CD14-positive monocyte (primary cell): Measurements from ENCODE around the gene FADS1. TPM values are rescaled to one million over a fixed set of nuclear protein-coding genes. Genes with fewer than 3 reads are reported as not detected.

Experiments used
- DNase-seq, 3 donors: peaks; one replicate each; pipeline ENCODE4 v3.0.0-alpha.2; 2011 to 2022
- H2AFZ ChIP-seq: 2 replicates; pipeline ENCODE4 v1.6.0; 2012; ENCODE audit warnings: mild to moderate bottlenecking, low read depth, low read length, inconsistent platforms; ENCODE audit not compliant: insufficient read depth, poor library complexity, severe bottlenecking
- H3K27ac ChIP-seq, 2 donors: 1 replicate in 1 of 2; 2 replicates in 1 of 2; pipeline ENCODE4 v1.5.1; 2012 to 2013; ENCODE audit warnings: low read length in 2 of 2, control low read depth in 1 of 2, inconsistent platforms in 1 of 2, low read depth in 1 of 2, mild to moderate bottlenecking in 1 of 2
- H3K27me3 ChIP-seq, 2 donors: one replicate each; pipeline versions ENCODE4 v1.6.0 to v1.6.1; 2011 to 2013; ENCODE audit warnings: low read length in 2 of 2; ENCODE audit not compliant: control insufficient read depth in 2 of 2, insufficient read depth in 2 of 2
- H3K36me3 ChIP-seq, 2 donors: replicated peaks in 1 of 2; 1 replicate in 1 of 2; 2 replicates in 1 of 2; pipeline versions ENCODE4 v1.5.1 to v1.6.1; 2012 to 2013; ENCODE audit warnings: low read length in 2 of 2, control low read depth in 1 of 2, inconsistent platforms in 1 of 2, mild to moderate bottlenecking in 1 of 2; ENCODE audit not compliant: insufficient read depth in 2 of 2, control insufficient read depth in 1 of 2
- H3K4me1 ChIP-seq, 2 donors: 1 replicate in 1 of 2; 2 replicates in 1 of 2; pipeline versions ENCODE4 v1.5.1 to v1.6.1; 2012 to 2013; ENCODE audit warnings: low read length in 2 of 2, control low read depth in 1 of 2, inconsistent platforms in 1 of 2, mild to moderate bottlenecking in 1 of 2, moderate library complexity in 1 of 2; ENCODE audit not compliant: insufficient read depth in 2 of 2, control insufficient read depth in 1 of 2
- H3K4me2 ChIP-seq: replicated peaks from 2 replicates; pipeline ENCODE3; 2012; ENCODE audit warnings: low read length, moderate library complexity, mild to moderate bottlenecking; ENCODE audit not compliant: poor library complexity, severe bottlenecking; ENCODE audit errors: extremely low read depth
- H3K4me3 ChIP-seq, 3 experiments: fragments of 200-600 bp in 1 of 3; sonication (generic) in 1 of 3; replicated peaks in 1 of 3; 1 replicate in 2 of 3; 2 replicates in 1 of 3; pipeline ENCODE4 v1.5.1; 2011 to 2013; ENCODE audit warnings: low read length in 3 of 3, mild to moderate bottlenecking in 3 of 3, control low read depth in 2 of 3, low read depth in 2 of 3, inconsistent platforms in 1 of 3, moderate library complexity in 1 of 3
- H3K79me2 ChIP-seq: 2 replicates; pipeline ENCODE4 v1.6.0; 2012; ENCODE audit warnings: mild to moderate bottlenecking, control low read depth, inconsistent platforms, low read length, moderate library complexity; ENCODE audit not compliant: insufficient read depth
- H3K9ac ChIP-seq: 2 replicates; pipeline ENCODE4 v1.6.0; 2017; ENCODE audit warnings: low read length, mild to moderate bottlenecking; ENCODE audit not compliant: insufficient read depth, poor library complexity, severe bottlenecking
- H3K9me3 ChIP-seq, 2 donors: replicated peaks in 1 of 2; 1 replicate in 1 of 2; 2 replicates in 1 of 2; pipeline versions ENCODE4 v1.5.1 to v1.6.1; 2012 to 2013; ENCODE audit warnings: low read length in 2 of 2, control low read depth in 1 of 2; ENCODE audit not compliant: control insufficient read depth in 1 of 2, insufficient read depth in 1 of 2
- H4K20me1 ChIP-seq: 2 replicates; pipeline ENCODE4 v1.6.0; 2012; ENCODE audit warnings: mild to moderate bottlenecking, low read length, control low read depth, moderate library complexity; ENCODE audit not compliant: insufficient read depth
- H3K27ac Mint-ChIP-seq, 7 donors: one replicate each; pipeline ENCODE4 v1.8.0; 2020; ENCODE audit warnings: mild to moderate bottlenecking in 7 of 7, mixed read lengths in 7 of 7, moderate library complexity in 6 of 7, inconsistent platforms in 2 of 7
- H3K27me3 Mint-ChIP-seq, 3 donors: one replicate each; pipeline ENCODE4 v1.8.0; 2021 to 2022; ENCODE audit warnings: low read depth in 3 of 3, mild to moderate bottlenecking in 3 of 3, mixed read lengths in 3 of 3, moderate library complexity in 3 of 3, inconsistent platforms in 1 of 3
- H3K36me3 Mint-ChIP-seq, 2 donors: one replicate each; pipeline ENCODE4 v1.8.0; 2020; ENCODE audit warnings: mixed read lengths in 2 of 2, inconsistent platforms in 1 of 2, mild to moderate bottlenecking in 1 of 2
- H3K4me1 Mint-ChIP-seq: one replicate; pipeline ENCODE4 v1.8.0; 2020; ENCODE audit warnings: mild to moderate bottlenecking, mixed read lengths
- H3K4me3 Mint-ChIP-seq, 2 donors: one replicate each; pipeline ENCODE4 v1.8.0; 2020; ENCODE audit warnings: mild to moderate bottlenecking in 2 of 2, mixed read lengths in 2 of 2, moderate library complexity in 1 of 2
- H3K9me3 Mint-ChIP-seq, 7 donors: one replicate each; pipeline ENCODE4 v1.8.0; 2020 to 2022; ENCODE audit warnings: mixed read lengths in 7 of 7, mild to moderate bottlenecking in 6 of 7, moderate library complexity in 6 of 7, inconsistent platforms in 2 of 7
- WGBS: methylation state at CpG from one replicate; pipeline ENCODE4 v1.1.5; 2013; ENCODE audit warnings: missing lambda C conversion rate; ENCODE audit not compliant: insufficient coverage; 5-methylcytosine and 5-hydroxymethylcytosine counted together
- intact Hi-C, 2 donors: fragments of 100-400 bp; cut with micrococcal nuclease; formaldehyde crosslinking; loops; one replicate each; pipeline versions ENCODE4 v1.15.0 to v1.15.1; 2023
- polyA plus RNA-seq, 3 donors: library from polyadenylated mRNA; depleted of rRNA in 1 of 3; unstranded in 2 of 3; stranded (reverse) in 1 of 3; fragments of 300-500 nt in 2 of 3; fragments of >200 nt in 1 of 3; fragmentation: Illumina TruSeq in 2 of 3; gene quantifications; 1 replicate in 2 of 3; 2 replicates in 1 of 3; pipeline ENCODE4 v1.2.3, GENCODE V29; 2012 to 2021
- TF ChIP-seq, protein P1 (sequence below): fragments of 200-600 bp; IDR thresholded peaks from one replicate; pipeline ENCODE4 v1.8.0; 2022; ENCODE audit warnings: antibody characterized with exemption, mild to moderate bottlenecking

Gene FADS1
- polyA plus RNA-seq, 3 donors: 10.6 to 31.8 (median 29.2) TPM

DNA sequence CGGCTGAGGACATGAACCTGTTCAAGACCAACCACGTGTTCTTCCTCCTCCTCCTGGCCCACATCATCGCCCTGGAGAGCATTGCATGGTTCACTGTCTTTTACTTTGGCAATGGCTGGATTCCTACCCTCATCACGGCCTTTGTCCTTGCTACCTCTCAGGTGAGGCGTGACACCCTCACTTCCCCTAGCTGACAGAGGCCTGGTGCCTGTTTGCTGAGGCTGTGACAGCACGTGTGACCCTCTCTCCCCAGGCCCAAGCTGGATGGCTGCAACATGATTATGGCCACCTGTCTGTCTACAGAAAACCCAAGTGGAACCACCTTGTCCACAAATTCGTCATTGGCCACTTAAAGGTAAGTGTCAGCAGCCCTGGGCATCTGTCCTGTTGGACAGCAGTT is 23.6 kb upstream of the FADS1 start:
- Histone ChIP-seq H3K4me1 (peaks cover 10 to 11% of the 10 kb centered on the region in 2 donors), H3K27me3 (no peaks in the 10 kb centered on the region), H2AFZ (no peak overlapping the region), H4K20me1 (no peaks in the 10 kb centered on the region), H3K36me3 (peaks cover 12 to 37% of the 10 kb centered on the region in 2 donors), H3K4me3 (no peak overlapping the region), H3K27ac (no peak overlapping the region), H3K4me2 (no peak overlapping the region), H3K9me3 (no peaks in the 10 kb centered on the region), H3K9ac (no peak overlapping the region), H3K79me2 (no peaks in the 10 kb centered on the region)
- Mint-ChIP-seq H3K27me3 (peaks cover 0 to 3% (median 2%) of the 10 kb centered on the region in 3 donors), H3K27ac (no peak overlapping the region), H3K4me3 (no peak overlapping the region), H3K9me3 (no peaks in the 10 kb centered on the region), H3K4me1 (peaks cover 13% of the 10 kb centered on the region), H3K36me3 (peaks cover 31 to 74% of the 10 kb centered on the region in 2 donors)
- WGBS: 94% methylated on average over 7 of the region's 7 CpGs
- intact Hi-C loops: no loop called here
- DNase-seq: no peak
- TF ChIP-seq, protein P1, sequence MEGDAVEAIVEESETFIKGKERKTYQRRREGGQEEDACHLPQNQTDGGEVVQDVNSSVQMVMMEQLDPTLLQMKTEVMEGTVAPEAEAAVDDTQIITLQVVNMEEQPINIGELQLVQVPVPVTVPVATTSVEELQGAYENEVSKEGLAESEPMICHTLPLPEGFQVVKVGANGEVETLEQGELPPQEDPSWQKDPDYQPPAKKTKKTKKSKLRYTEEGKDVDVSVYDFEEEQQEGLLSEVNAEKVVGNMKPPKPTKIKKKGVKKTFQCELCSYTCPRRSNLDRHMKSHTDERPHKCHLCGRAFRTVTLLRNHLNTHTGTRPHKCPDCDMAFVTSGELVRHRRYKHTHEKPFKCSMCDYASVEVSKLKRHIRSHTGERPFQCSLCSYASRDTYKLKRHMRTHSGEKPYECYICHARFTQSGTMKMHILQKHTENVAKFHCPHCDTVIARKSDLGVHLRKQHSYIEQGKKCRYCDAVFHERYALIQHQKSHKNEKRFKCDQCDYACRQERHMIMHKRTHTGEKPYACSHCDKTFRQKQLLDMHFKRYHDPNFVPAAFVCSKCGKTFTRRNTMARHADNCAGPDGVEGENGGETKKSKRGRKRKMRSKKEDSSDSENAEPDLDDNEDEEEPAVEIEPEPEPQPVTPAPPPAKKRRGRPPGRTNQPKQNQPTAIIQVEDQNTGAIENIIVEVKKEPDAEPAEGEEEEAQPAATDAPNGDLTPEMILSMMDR: no peak

DNA sequence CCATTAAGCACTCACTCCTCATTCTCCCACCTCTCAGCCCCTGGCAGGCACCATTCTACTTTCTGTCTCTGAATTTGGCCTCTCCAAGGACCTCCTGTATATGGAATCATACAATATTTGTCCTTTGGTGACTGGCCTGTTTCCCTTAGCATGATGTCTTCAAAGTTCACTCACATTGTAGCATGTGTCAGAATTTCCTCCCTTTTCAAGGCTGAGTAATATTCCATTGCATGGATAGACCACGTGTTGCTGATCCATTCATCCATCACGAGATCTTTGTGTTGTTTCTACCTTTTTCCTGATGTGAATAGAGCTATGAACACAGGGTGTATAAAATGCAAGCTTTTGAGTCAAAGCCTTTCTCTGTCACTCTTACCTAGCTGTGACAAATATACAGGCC is 22.9 kb upstream of the FADS1 start:
- DNase-seq: no peak
- no peak overlapping the region for H3K4me3 ChIP-seq
- Mint-ChIP-seq H3K27me3 (peaks cover 0 to 3% (median 2%) of the 10 kb centered on the region in 3 donors), H3K9me3 (no peaks in the 10 kb centered on the region), H3K4me1 (peaks cover 19% of the 10 kb centered on the region), H3K36me3 (peaks cover 28 to 69% of the 10 kb centered on the region in 2 donors), H3K27ac (peak overlapping the region in 1 of 7 donors; percentile 13), H3K4me3 (no peak overlapping the region)
- H3K36me3 ChIP-seq: peaks cover 12 to 37% of the 10 kb centered on the region in 2 donors
- no peaks in the 10 kb centered on the region for H3K27me3 ChIP-seq
- TF ChIP-seq, protein P1: no peak
- no peak overlapping the region for H2AFZ ChIP-seq
- no peak overlapping the region for H3K4me2 ChIP-seq
- no peak overlapping the region for H3K27ac ChIP-seq
- H3K9ac ChIP-seq: no peak overlapping the region
- H3K79me2 ChIP-seq: no peaks in the 10 kb centered on the region
- H3K4me1 ChIP-seq: peaks cover 17% of the 10 kb centered on the region in 2 donors
- no peaks in the 10 kb centered on the region for H3K9me3 ChIP-seq
- no peaks in the 10 kb centered on the region for H4K20me1 ChIP-seq
- WGBS: no CpG with 5 or more reads among the region's 2 CpGs
- intact Hi-C loops: no loop called here
